GM20000 (cell line): Measurements from ENCODE around the gene CBY1.

Experiments
- DNase-seq: peaks from one replicate; pipeline ENCODE4 v3.0.0; 2012; ENCODE audit warnings: low spot score
- TF ChIP-seq, protein P1 (sequence below): IDR thresholded peaks from 2 replicates; pipeline ENCODE4 v1.5.1; 2012; ENCODE audit warnings: mild to moderate bottlenecking, control low read depth; ENCODE audit errors: extremely low read depth, missing control alignments

Gene CBY1

DNA sequence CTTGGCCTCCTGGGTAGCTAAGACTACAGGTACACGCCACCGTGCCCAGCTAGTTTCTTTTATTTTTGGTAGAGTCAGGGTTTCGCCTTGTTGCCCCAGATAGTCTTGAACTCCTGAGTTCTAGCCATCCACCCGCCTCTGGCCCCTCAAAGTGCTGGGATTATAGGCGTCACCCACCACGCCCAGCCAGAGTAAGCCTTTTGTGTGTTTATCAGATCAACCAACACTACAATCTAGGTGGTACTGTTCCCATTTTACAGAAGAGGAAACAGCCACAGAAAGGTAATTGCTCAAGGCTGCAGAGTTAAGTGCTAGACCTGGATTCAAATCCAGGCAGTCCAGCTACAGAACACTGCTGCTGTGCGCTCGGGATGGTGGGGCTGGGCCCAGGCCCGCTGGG is 28.5 kb downstream of the CBY1 start:
- no peak for DNase-seq
- TF ChIP-seq, protein P1, sequence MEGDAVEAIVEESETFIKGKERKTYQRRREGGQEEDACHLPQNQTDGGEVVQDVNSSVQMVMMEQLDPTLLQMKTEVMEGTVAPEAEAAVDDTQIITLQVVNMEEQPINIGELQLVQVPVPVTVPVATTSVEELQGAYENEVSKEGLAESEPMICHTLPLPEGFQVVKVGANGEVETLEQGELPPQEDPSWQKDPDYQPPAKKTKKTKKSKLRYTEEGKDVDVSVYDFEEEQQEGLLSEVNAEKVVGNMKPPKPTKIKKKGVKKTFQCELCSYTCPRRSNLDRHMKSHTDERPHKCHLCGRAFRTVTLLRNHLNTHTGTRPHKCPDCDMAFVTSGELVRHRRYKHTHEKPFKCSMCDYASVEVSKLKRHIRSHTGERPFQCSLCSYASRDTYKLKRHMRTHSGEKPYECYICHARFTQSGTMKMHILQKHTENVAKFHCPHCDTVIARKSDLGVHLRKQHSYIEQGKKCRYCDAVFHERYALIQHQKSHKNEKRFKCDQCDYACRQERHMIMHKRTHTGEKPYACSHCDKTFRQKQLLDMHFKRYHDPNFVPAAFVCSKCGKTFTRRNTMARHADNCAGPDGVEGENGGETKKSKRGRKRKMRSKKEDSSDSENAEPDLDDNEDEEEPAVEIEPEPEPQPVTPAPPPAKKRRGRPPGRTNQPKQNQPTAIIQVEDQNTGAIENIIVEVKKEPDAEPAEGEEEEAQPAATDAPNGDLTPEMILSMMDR: no peak

- TF ChIP-seq, protein P1: no peak
- DNase-seq: no peak
Measured at GRCh38 chr22:38685761-38686160, 29.3 kb downstream of the CBY1 start.

DNA sequence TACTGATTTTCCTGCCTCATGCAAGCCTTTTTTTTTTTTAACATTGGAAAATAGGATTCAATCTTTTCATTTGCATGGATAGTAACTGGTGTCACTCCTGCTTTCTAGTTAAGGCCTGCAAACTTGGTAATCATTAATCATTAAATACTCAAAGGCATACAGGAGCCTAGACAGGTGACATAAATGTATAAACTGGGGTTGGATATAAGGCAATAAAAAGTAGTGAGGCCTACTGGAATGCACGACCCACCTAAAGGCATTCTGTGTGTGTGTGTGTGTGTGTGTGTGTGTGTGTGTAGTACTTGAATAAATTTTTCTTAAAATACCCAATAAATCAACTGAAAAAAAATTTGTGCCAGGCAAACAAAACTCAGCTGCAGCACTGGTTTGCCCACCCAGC is 33.2 kb downstream of the CBY1 start:
- no peak for DNase-seq
- TF ChIP-seq, protein P1: no peak

DNA sequence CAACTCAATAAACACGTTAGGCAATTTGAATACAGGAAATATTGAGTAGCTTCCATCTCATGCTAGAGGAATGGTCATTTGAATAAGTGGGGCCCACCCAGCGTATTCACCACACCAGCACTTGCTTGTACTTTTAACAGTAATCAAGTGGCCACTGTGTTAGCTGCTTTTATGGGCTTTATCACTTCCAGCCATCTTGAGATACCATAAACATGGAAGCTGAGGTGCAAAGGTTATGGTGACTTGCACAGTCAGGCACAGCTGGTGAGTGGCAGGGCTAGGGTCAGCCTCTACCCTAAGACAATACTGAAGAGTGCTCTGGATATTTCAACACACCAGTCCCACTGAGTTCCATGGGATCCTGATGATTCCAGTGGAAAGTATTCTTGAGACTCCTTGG is 37.6 kb downstream of the CBY1 start:
- TF ChIP-seq, protein P1: no peak
- DNase-seq: no peak

DNA sequence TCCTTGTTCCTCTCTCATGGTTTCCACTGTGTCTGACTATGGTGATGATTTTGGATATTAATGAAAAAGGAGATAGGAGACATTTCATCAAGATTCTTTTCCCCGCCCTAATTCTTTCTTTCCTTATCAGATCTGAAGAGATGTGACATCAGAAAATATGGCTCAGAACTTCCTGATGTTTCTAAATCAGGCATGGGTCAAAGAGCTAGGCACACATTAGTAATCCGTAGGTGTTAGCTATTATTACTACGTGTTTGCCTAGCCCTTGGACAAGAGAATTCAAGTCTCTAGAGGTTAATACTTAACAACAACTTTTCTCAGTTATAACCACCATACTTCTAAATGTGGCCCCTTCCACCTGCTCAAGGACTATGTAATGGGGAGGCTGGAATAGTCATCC is 38.5 kb downstream of the CBY1 start:
- TF ChIP-seq, protein P1: no peak
- no peak for DNase-seq

DNA sequence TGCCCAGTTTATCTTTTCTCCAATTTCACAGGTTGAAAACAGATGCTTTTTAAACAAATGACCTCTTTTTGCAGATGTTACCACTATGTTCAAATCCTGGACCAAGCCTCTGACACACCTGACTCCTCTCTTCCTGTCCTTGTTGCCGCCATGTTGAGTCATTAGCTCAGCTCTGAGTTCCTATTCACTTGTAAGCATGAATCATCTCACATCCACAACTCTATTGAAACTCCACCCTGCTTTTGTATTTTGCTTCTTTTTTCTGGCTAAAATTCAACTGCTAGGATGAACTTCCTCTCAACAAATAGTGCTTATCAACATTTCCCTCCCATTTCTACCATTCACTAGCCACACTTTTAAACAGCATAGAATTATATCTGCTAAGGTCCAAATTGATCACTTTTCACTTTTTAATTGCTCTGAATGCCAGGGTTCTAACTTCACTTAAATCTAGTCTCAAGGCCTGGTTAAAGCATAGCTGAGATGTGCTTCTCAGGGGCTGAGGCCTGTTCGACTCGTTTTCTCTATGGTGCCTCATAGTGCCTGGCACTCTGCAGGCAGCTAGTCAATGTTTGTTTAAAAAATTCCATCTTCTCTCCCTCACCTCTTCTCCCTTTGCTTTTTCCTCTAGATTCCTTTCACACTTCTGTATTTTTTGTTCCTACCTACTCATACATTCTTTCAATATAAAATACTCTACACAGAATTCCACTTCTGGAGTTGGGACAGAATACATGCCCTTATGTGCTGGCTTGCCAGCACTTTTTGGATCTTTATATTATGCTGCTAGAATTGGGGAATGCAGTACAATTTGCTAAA is 40.4 kb downstream of the CBY1 start:
- DNase-seq: no peak
- TF ChIP-seq, protein P1: no peak

- DNase-seq: no peak
- TF ChIP-seq, protein P1: no peak
Measured at GRCh38 chr22:38697425-38698089, 41.1 kb downstream of the CBY1 start.
